Tibial artery (tissue), 4 donors: ENCODE results near the gene PAPSS2.

ENCODE experiments used
- DNase-seq, 2 donors: peaks; one replicate each; pipeline ENCODE4 v3.0.0-alpha.2; 2019
- H3K27ac ChIP-seq, 2 donors: fragments of 200-600 bp; sonication (generic) in 1 of 2; 1 replicate in 1 of 2; 2 replicates in 1 of 2; pipeline ENCODE4 v1.5.1; 2018 to 2019; ENCODE audit warnings: mild to moderate bottlenecking in 1 of 2
- H3K27me3 ChIP-seq, 2 donors: fragments of 200-600 bp; sonication (generic) in 1 of 2; one replicate each; pipeline versions ENCODE4 v1.5.1 to v1.6.0; 2016 to 2019
- H3K36me3 ChIP-seq, 3 donors: fragments of 200-600 bp; sonication (generic) in 2 of 3; one replicate each; pipeline ENCODE4 v1.5.1; 2016 to 2019; ENCODE audit warnings: mild to moderate bottlenecking in 2 of 3
- H3K4me1 ChIP-seq, 4 donors: fragments of 200-600 bp; sonication (generic) in 2 of 4; 1 replicate in 3 of 4; 2 replicates in 1 of 4; pipeline ENCODE4 v1.5.1; 2016 to 2019
- H3K4me3 ChIP-seq, 2 donors: fragments of 200-600 bp; sonication (generic) in 1 of 2; 1 replicate in 1 of 2; 2 replicates in 1 of 2; pipeline ENCODE4 v1.5.1; 2018 to 2019; ENCODE audit warnings: mild to moderate bottlenecking in 2 of 2
- H3K9me3 ChIP-seq, 3 donors: fragments of 200-600 bp; sonication (generic) in 1 of 3; one replicate each; pipeline ENCODE4 v1.5.1; 2016 to 2019
- CTCF ChIP-seq, 2 experiments: fragments of 200-600 bp in 1 of 2; fragments of 450-650 bp in 1 of 2; IDR thresholded peaks; one replicate each; pipeline ENCODE4 v1.5.1; 2017 to 2019; ENCODE audit warnings: antibody characterized with exemption in 2 of 2, mild to moderate bottlenecking in 1 of 2, moderate library complexity in 1 of 2
- intact Hi-C: fragments of 100-400 bp; cut with DNase I; formaldehyde crosslinking; loops from one replicate; pipeline ENCODE4 v1.15.0; 2023; ENCODE audit warnings: low total_unique reads

The PAPSS2 gene

GRCh38 chr10:87684001-87684638 lies 24.4 kb downstream of the PAPSS2 start:
- Histone ChIP-seq H3K27me3 (no peaks in the 10 kb centered on the region), H3K36me3 (no peaks in the 10 kb centered on the region), H3K4me1 (peaks cover 0 to 17% (median 3%) of the 10 kb centered on the region in 4 donors), H3K4me3 (no peak overlapping the region), H3K9me3 (no peaks in the 10 kb centered on the region), H3K27ac (no peak overlapping the region)
- intact Hi-C loops: no loop called here
- no peak for DNase-seq
- TF ChIP-seq CTCF (IDR thresholded peaks at IDR 0.05): no peak

- Histone ChIP-seq H3K9me3 (no peaks in the 10 kb centered on the region), H3K27me3 (no peaks in the 10 kb centered on the region), H3K36me3 (no peaks in the 10 kb centered on the region), H3K4me1 (peaks cover 0 to 17% (median 3%) of the 10 kb centered on the region in 4 donors), H3K27ac (no peak overlapping the region), H3K4me3 (no peak overlapping the region)
- no peak for TF ChIP-seq CTCF (IDR thresholded peaks at IDR 0.05)
- no peak for DNase-seq
- intact Hi-C loops: no loop called here
These were observed 26.3 kb downstream of the PAPSS2 start for GRCh38 chr10:87685832-87686574.

GRCh38 chr10:87691506-87692070 lies 31.9 kb downstream of the PAPSS2 start:
- no peak for TF ChIP-seq CTCF (IDR thresholded peaks at IDR 0.05)
- intact Hi-C loops: no loop called here
- no peak for DNase-seq
- Histone ChIP-seq H3K27me3 (no peaks in the 10 kb centered on the region), H3K4me3 (no peak overlapping the region), H3K4me1 (peaks cover 0 to 4% (median 0%) of the 10 kb centered on the region in 4 donors), H3K36me3 (no peaks in the 10 kb centered on the region), H3K27ac (no peak overlapping the region), H3K9me3 (no peaks in the 10 kb centered on the region)

GRCh38 chr10:87692956-87693484 lies 33.3 kb downstream of the PAPSS2 start:
- DNase-seq: no peak
- intact Hi-C loops: no loop called here
- no peak overlapping the region for H3K27ac ChIP-seq
- peaks cover 0 to 4% (median 0%) of the 10 kb centered on the region in 4 donors for H3K4me1 ChIP-seq
- no peaks in the 10 kb centered on the region for H3K27me3 ChIP-seq
- no peaks in the 10 kb centered on the region for H3K9me3 ChIP-seq
- H3K4me3 ChIP-seq: no peak overlapping the region
- H3K36me3 ChIP-seq: no peaks in the 10 kb centered on the region
- TF ChIP-seq CTCF (IDR thresholded peaks at IDR 0.05): no peak

GRCh38 chr10:87694011-87694794 lies 34.5 kb downstream of the PAPSS2 start:
- TF ChIP-seq CTCF (IDR thresholded peaks at IDR 0.05): no peak
- intact Hi-C loops: no loop called here
- Histone ChIP-seq H3K9me3 (no peaks in the 10 kb centered on the region), H3K4me3 (no peak overlapping the region), H3K36me3 (no peaks in the 10 kb centered on the region), H3K4me1 (peaks cover 0 to 4% (median 0%) of the 10 kb centered on the region in 4 donors), H3K27me3 (no peaks in the 10 kb centered on the region), H3K27ac (no peak overlapping the region)
- no peak for DNase-seq
